Ovary (tissue), 9 donors: ENCODE measurements around the gene ZNF148. TPM values are rescaled to one million over a fixed set of nuclear protein-coding genes. Genes with fewer than 3 reads are reported as not detected.

ENCODE experiments used
- DNase-seq, 5 donors: peaks; one replicate each; pipeline ENCODE4 v3.0.0-alpha.2; 2019 to 2020
- H3K27ac ChIP-seq, 2 donors: fragments of 200-600 bp; one replicate each; pipeline versions ENCODE4 v1.5.1 to v1.8.0; 2019 to 2022
- H3K27me3 ChIP-seq: fragments of 200-600 bp; one replicate; pipeline ENCODE4 v1.8.0; 2022
- H3K36me3 ChIP-seq: fragments of 200-600 bp; sonication (generic); one replicate; pipeline ENCODE4 v1.5.1; 2019
- H3K4me1 ChIP-seq: one replicate; pipeline ENCODE4 v1.8.1; 2013; ENCODE audit warnings: mild to moderate bottlenecking, moderate library complexity; ENCODE audit not compliant: insufficient read depth
- H3K4me3 ChIP-seq: fragments of 200-600 bp; sonication (generic); one replicate; pipeline ENCODE4 v1.5.1; 2017
- H3K9me3 ChIP-seq, 2 donors: fragments of 200-600 bp in 1 of 2; sonication (generic) in 1 of 2; one replicate each; pipeline versions ENCODE4 v1.5.1 to v1.8.1; 2013 to 2019; ENCODE audit warnings: mild to moderate bottlenecking in 1 of 2, moderate library complexity in 1 of 2
- EP300 ChIP-seq: sonication (generic); formaldehyde crosslinking; IDR thresholded peaks from one replicate; pipeline ENCODE4 v1.6.1; 2017; ENCODE audit warnings: antibody characterized with exemption
- POLR2A ChIP-seq: fragments of 450-650 bp; IDR thresholded peaks from one replicate; pipeline ENCODE4 v1.6.1; 2017; ENCODE audit warnings: antibody characterized with exemption, mild to moderate bottlenecking, moderate library complexity
- WGBS, 3 donors: extraction: QIAGEN DNeasy Blood & Tissue Kit in 1 of 3; methylation state at CpG; one replicate each; pipeline versions ENCODE4 v1.1.5 to v1.1.7; 2013 to 2017; 5-methylcytosine and 5-hydroxymethylcytosine counted together
- intact Hi-C, 4 donors: fragments of 100-400 bp; cut with DNase I; formaldehyde crosslinking; loops; one replicate each; pipeline versions ENCODE4 v1.11.0 to v1.15.1; 2022 to 2023
- polyA plus RNA-seq, 2 donors: library from polyadenylated mRNA; stranded (reverse); fragments of 200-250 nt in 1 of 2; fragments of 350-450 nt in 1 of 2; fragmentation: Illumina TruSeq in 1 of 2; extraction: RNeasy Lipid Tissue Mini Kit (QIAGEN cat#74804) in 1 of 2; gene quantifications; one replicate each; pipeline ENCODE4 v1.2.3, GENCODE V29; 2013 to 2014
- total RNA-seq, 7 donors: library from RNA; depleted of rRNA in 2 of 7; stranded (reverse); fragments of >200 nt in 2 of 7; fragmentation: NEBNext Ultra II Directional in 3 of 7; extraction: Animal tissue kit (Norgen Biotek cat#: 25700) in 3 of 7; gene quantifications; one replicate each; pipeline versions ENCODE4 v1.1.0 to v1.2.4, GENCODE V29; 2016 to 2023
- TF ChIP-seq, protein P1 (sequence below), 3 donors: fragments of 450-650 bp in 2 of 3; fragments of 200-600 bp in 1 of 3; IDR thresholded peaks; one replicate each; pipeline versions ENCODE4 v1.5.1 to v1.8.0; 2016 to 2022; ENCODE audit warnings: antibody characterized with exemption in 3 of 3, mild to moderate bottlenecking in 1 of 3
- donor health status: DM: no; HTN: no; CAD: no; lungs with moderate emphysema.
- donor health status: DM: no; HTN: no; CAD: no.
- donor health status: Bipolar disorder and iron deficiency.
- donor health status: DM: yes; HTN: yes; CAD: no.
- donor health status: DM: no; HTN: no; CAD: no.
- donor health status: DM: yes; HTN: yes; CAD: no.

Gene ZNF148
- total and polyA plus RNA-seq, 9 donors = 9.1 to 98.8 (median 66.8) TPM

DNA sequence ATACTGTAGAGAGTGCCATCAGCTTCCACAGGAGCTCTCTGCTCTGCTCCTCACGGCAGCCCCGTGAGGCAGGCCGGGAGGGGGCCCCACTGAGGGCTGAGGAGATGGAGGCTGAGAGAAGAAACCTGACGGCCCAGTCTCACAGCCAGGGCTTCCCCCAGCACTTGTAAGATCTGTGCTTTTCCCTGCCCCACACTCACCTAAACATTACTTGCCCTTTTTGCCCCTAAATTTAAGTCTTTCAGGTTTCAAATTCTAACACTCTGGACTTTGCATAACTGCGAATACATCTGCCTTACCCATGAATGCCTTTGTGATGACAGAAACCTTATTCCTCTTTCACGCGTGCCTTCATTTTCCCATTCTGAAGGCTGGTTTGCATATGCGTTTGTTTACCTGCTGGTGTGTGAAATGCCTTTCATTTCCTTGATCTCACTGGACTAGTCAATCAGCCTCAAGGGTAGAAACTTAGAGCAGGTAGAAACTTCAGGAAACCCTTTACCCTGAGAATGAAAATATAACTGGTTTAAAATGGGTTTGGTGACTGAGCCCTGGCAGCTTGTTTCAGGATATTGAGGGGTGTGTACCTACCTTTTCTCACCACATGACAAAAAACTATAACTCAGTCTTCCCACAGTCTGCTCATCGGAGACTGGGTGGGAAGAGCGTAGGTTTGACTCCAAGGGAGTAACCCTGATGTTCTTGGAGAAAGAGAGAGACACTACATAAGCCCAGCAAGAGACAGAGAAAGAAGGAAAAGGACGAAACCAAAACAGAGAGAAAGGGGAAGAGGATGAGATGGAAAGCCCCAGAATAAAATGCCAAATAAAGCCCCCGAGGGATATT, 182.7 kb downstream of the ZNF148 start:
- H3K27me3 ChIP-seq = no peaks in the 10 kb centered on the region
- WGBS, 3 donors = 80 to 84% (median 81%) methylated on average over 12 of the region's 12 CpGs
- TF ChIP-seq EP300 (no peak), POLR2A (no peak)
- TF ChIP-seq, protein P1, sequence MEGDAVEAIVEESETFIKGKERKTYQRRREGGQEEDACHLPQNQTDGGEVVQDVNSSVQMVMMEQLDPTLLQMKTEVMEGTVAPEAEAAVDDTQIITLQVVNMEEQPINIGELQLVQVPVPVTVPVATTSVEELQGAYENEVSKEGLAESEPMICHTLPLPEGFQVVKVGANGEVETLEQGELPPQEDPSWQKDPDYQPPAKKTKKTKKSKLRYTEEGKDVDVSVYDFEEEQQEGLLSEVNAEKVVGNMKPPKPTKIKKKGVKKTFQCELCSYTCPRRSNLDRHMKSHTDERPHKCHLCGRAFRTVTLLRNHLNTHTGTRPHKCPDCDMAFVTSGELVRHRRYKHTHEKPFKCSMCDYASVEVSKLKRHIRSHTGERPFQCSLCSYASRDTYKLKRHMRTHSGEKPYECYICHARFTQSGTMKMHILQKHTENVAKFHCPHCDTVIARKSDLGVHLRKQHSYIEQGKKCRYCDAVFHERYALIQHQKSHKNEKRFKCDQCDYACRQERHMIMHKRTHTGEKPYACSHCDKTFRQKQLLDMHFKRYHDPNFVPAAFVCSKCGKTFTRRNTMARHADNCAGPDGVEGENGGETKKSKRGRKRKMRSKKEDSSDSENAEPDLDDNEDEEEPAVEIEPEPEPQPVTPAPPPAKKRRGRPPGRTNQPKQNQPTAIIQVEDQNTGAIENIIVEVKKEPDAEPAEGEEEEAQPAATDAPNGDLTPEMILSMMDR (IDR thresholded peaks at IDR 0.05) = no peak
- H3K4me3 ChIP-seq = no peak overlapping the region
- H3K36me3 ChIP-seq = no peaks in the 10 kb centered on the region
- no peaks in the 10 kb centered on the region for H3K4me1 ChIP-seq
- DNase-seq = no peak
- no peak overlapping the region for H3K27ac ChIP-seq
- no peaks in the 10 kb centered on the region for H3K9me3 ChIP-seq
- intact Hi-C loops = no loop called here

DNA sequence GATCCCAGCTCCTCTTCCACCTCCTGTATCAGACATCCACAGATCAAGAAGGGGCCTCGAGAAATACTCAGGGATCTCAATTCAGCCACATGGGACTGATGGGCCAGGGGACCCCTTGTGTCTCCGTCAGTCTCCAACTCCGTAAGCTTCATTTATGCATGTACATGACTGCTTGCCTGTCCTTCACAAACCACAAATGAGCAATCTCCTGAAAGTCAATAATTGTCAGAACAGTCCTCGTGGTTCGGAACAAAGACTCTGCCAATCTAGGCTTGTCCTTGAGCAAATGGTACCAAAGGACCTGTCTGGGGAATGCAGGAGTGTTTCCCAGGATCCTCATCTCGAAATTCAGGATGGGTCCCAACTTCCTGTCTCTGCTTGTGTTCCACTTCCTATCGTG, 183.4 kb downstream of the ZNF148 start:
- Histone ChIP-seq H3K36me3 (no peaks in the 10 kb centered on the region), H3K4me3 (no peak overlapping the region), H3K4me1 (peaks cover 1% of the 10 kb centered on the region), H3K27ac (no peak overlapping the region), H3K9me3 (no peaks in the 10 kb centered on the region), H3K27me3 (no peaks in the 10 kb centered on the region)
- DNase-seq = no peak
- 86 to 90% (median 87%) methylated on average over 7 of the region's 7 CpGs for WGBS, 3 donors
- TF ChIP-seq, protein P1 (IDR thresholded peaks at IDR 0.05) = no peak
- no peak for TF ChIP-seq EP300
- TF ChIP-seq POLR2A = no peak
- intact Hi-C loops = no loop called here

DNA sequence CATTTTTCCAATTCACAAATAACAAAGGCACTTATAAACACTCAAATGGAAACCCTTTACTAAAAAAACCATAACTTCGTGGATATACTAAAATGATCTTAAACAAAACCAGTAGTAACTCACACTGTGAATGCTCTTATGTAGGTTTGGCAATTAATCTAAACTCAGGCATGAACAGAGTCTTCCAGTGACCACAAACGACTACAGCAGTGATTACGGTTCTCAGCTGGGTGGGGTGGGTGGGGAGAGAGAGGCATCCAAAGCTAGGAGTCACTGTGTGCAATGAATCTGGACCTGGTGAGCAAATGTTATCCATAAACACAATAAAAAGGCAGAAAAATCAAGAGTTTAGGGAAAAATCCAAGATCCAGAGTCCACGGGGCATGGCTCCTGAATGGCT, 183.9 kb downstream of the ZNF148 start:
- TF ChIP-seq POLR2A (no peak), EP300 (no peak)
- TF ChIP-seq, protein P1 (IDR thresholded peaks at IDR 0.05) = no peak
- WGBS, 3 donors = 63 to 69% (median 66%) methylated on average over 4 of the region's 4 CpGs
- Histone ChIP-seq H3K27ac (no peak overlapping the region), H3K4me1 (peaks cover 1% of the 10 kb centered on the region), H3K9me3 (no peaks in the 10 kb centered on the region), H3K36me3 (no peaks in the 10 kb centered on the region), H3K4me3 (no peak overlapping the region), H3K27me3 (no peaks in the 10 kb centered on the region)
- no peak for DNase-seq
- intact Hi-C loops = no loop called here

DNA sequence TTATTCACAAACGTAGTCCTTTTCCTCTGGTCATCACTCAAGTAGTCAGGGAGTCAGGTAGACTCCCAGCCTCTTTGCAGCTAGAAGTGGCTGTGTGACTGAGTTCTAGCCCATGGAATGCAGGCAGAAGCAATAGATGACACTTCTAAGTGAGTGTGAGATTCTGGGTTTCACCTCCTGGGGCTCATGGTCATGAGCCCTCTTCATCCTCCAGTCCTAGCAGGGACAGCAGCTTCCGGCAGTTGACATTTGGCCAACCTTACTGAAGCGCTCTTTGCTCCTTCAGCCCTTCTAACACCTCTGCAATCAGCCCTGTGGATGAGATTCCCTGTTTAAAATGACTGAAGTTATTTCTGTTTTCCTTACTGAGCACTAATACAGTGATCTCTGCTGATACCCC, 184.3 kb downstream of the ZNF148 start:
- Histone ChIP-seq H3K27ac (no peak overlapping the region), H3K4me3 (no peak overlapping the region), H3K27me3 (no peaks in the 10 kb centered on the region), H3K36me3 (no peaks in the 10 kb centered on the region), H3K9me3 (no peaks in the 10 kb centered on the region), H3K4me1 (peaks cover 1% of the 10 kb centered on the region)
- 79 to 92% (median 91%) methylated on average over 3 of the region's 3 CpGs for whole genome bisulfite sequencing, 3 donors
- DNase-seq = no peak
- TF ChIP-seq POLR2A (no peak), EP300 (no peak)
- intact Hi-C loops = no loop called here
